HEK293 (cell line): ENCODE data around the gene IL15.

Source experiments
- GLIS1 ChIP-seq: fragments of 450-650 bp; formaldehyde crosslinking; IDR thresholded peaks from 2 replicates; pipeline ENCODE4 v1.5.1; 2016; ENCODE audit warnings: missing biosample characterization, missing genetic modification characterization
- PBX3 ChIP-seq: sonication (generic); formaldehyde crosslinking; IDR thresholded peaks from 2 replicates; pipeline ENCODE4 v1.8.1; 2022; ENCODE audit warnings: mild to moderate bottlenecking, moderate library complexity, missing genetic modification reagents
- SCRT1 ChIP-seq: fragments of 450-650 bp; formaldehyde crosslinking; IDR thresholded peaks from 2 replicates; pipeline ENCODE4 v1.5.1; 2016; ENCODE audit warnings: missing biosample characterization, missing genetic modification characterization, borderline replicate concordance
- SETDB1 ChIP-seq: IDR thresholded peaks from one replicate; pipeline ENCODE4 v1.6.1; 2017; ENCODE audit warnings: mild to moderate bottlenecking, low read length, moderate library complexity, mixed read lengths; ENCODE audit not compliant: insufficient read length
- SP3 ChIP-seq: fragments of 450-650 bp; formaldehyde crosslinking; IDR thresholded peaks from 2 replicates; pipeline ENCODE4 v1.5.1; 2016; ENCODE audit warnings: missing biosample characterization, missing genetic modification characterization
- TRIM28 ChIP-seq: IDR thresholded peaks from 2 replicates; pipeline ENCODE4 v1.6.1; 2011; ENCODE audit warnings: low read length, control low read depth, borderline replicate concordance
- WT1 ChIP-seq: fragments of 450-650 bp; formaldehyde crosslinking; IDR thresholded peaks from 2 replicates; pipeline ENCODE4 v1.5.1; 2016; ENCODE audit warnings: missing biosample characterization, missing genetic modification characterization
- ZBTB20 ChIP-seq: fragments of 450-650 bp; formaldehyde crosslinking; IDR thresholded peaks from 2 replicates; pipeline ENCODE4 v1.5.1; 2016; ENCODE audit warnings: missing biosample characterization, missing genetic modification characterization
- ZNF10 ChIP-seq: fragments of 450-650 bp; formaldehyde crosslinking; IDR thresholded peaks from 2 replicates; pipeline ENCODE4 v1.5.1; 2017; ENCODE audit warnings: missing biosample characterization, missing genetic modification characterization
- ZNF146 ChIP-seq: fragments of 450-650 bp; formaldehyde crosslinking; IDR thresholded peaks from 2 replicates; pipeline ENCODE4 v1.5.1; 2016; ENCODE audit warnings: missing biosample characterization, missing genetic modification characterization
- ZNF155 ChIP-seq: fragments of 450-650 bp; formaldehyde crosslinking; IDR thresholded peaks from 2 replicates; pipeline ENCODE4 v1.5.1; 2016; ENCODE audit warnings: missing biosample characterization, missing genetic modification characterization
- ZNF157 ChIP-seq: fragments of 450-650 bp; formaldehyde crosslinking; IDR thresholded peaks from 2 replicates; pipeline ENCODE4 v1.5.1; 2016; ENCODE audit warnings: missing biosample characterization, missing genetic modification characterization
- ZNF23 ChIP-seq: fragments of 450-650 bp; formaldehyde crosslinking; IDR thresholded peaks from 2 replicates; pipeline ENCODE4 v1.5.1; 2016; ENCODE audit warnings: missing biosample characterization, missing genetic modification characterization, borderline replicate concordance
- ZNF280D ChIP-seq: fragments of 450-650 bp; formaldehyde crosslinking; IDR thresholded peaks from 2 replicates; pipeline ENCODE4 v1.5.1; 2016; ENCODE audit warnings: missing biosample characterization, missing genetic modification characterization
- ZNF292 ChIP-seq: fragments of 450-650 bp; formaldehyde crosslinking; IDR thresholded peaks from 2 replicates; pipeline ENCODE4 v1.5.1; 2016; ENCODE audit warnings: low read depth, missing biosample characterization, missing genetic modification characterization, borderline replicate concordance
- ZNF394 ChIP-seq: fragments of 450-650 bp; formaldehyde crosslinking; IDR thresholded peaks from 2 replicates; pipeline ENCODE4 v1.5.1; 2016; ENCODE audit warnings: missing biosample characterization, missing genetic modification characterization, mild to moderate bottlenecking, moderate library complexity, borderline replicate concordance
- ZNF785 ChIP-seq: fragments of 450-650 bp; formaldehyde crosslinking; IDR thresholded peaks from 2 replicates; pipeline ENCODE4 v1.5.1; 2016; ENCODE audit warnings: missing biosample characterization, missing genetic modification characterization
- ZSCAN30 ChIP-seq: fragments of 450-650 bp; IDR thresholded peaks from 2 replicates; pipeline ENCODE4 v1.5.1; 2018; ENCODE audit warnings: missing biosample characterization, mild to moderate bottlenecking, missing genetic modification characterization, moderate library complexity
- TF ChIP-seq, protein P1 (sequence below): fragments of 450-650 bp; formaldehyde crosslinking; IDR thresholded peaks from 2 replicates; pipeline ENCODE4 v1.5.1; 2017; ENCODE audit warnings: missing biosample characterization, missing genetic modification characterization
- TF ChIP-seq, protein P2 (sequence below): fragments of 450-650 bp; formaldehyde crosslinking; IDR thresholded peaks from 2 replicates; pipeline ENCODE4 v1.5.1; 2016; ENCODE audit warnings: missing biosample characterization, missing genetic modification characterization, borderline replicate concordance
- TF ChIP-seq, protein P3 (sequence below): fragments of 450-650 bp; formaldehyde crosslinking; IDR thresholded peaks from 2 replicates; pipeline ENCODE4 v1.5.1; 2016; ENCODE audit warnings: missing biosample characterization, missing genetic modification characterization
- TF ChIP-seq, protein P4 (sequence below): fragments of 450-650 bp; formaldehyde crosslinking; conservative IDR thresholded peaks from 2 replicates; pipeline ENCODE4 v1.5.1; 2016; ENCODE audit warnings: low read depth, missing biosample characterization, missing genetic modification characterization

The IL15 gene

DNA sequence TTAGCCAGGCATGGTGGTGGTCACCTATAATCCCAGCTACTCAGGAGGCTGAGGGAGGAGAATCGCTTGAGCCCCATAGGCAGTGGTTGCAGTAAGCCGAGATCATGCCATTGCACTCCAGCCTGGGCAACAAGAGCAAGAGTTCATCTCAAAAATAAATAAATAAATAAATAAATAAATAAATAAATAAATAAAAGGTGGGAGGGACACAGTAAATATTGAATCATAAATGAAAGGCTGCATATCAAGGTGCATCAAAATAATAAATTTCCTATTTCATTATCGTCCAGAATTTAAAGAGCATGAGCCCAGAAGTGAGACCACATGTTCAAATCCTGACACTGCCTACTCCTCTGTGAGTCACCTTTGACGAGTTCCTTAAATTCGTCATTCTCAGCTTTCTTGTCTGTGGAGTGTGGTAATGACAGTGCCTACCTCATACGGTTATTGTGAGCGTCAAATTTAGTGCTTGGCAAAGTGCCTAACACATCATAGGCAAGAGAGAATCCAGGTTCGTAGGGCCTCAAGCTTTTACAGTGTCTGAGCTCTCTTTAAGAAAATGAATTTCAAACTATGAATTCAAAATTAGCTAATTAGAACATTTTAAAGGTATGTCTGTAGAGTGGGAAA is 49.9 kb downstream of the IL15 start (continued):
- TF ChIP-seq ZNF785 (tag by site-specific recombination): 0 out of 2 replicates have a peak, but pooled peaks have one; percentile 59
- 0 out of 2 replicates have a peak, but pooled peaks have one; percentile 90 for TF ChIP-seq ZNF292 (tag by site-specific recombination)
- no peak for TF ChIP-seq GLIS1 (tag by site-specific recombination)
- no peak for TF ChIP-seq ZNF155
- TF ChIP-seq ZSCAN30: no peak
- peak; percentile 51 for TF ChIP-seq SP3 (tag by site-specific recombination)
- TF ChIP-seq, protein P1, sequence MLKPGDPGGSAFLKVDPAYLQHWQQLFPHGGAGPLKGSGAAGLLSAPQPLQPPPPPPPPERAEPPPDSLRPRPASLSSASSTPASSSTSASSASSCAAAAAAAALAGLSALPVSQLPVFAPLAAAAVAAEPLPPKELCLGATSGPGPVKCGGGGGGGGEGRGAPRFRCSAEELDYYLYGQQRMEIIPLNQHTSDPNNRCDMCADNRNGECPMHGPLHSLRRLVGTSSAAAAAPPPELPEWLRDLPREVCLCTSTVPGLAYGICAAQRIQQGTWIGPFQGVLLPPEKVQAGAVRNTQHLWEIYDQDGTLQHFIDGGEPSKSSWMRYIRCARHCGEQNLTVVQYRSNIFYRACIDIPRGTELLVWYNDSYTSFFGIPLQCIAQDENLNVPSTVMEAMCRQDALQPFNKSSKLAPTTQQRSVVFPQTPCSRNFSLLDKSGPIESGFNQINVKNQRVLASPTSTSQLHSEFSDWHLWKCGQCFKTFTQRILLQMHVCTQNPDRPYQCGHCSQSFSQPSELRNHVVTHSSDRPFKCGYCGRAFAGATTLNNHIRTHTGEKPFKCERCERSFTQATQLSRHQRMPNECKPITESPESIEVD (tag by site-specific recombination): 0 out of 2 replicates have a peak, but pooled peaks have one; percentile 20
- no peak for TF ChIP-seq ZNF10 (tag by site-specific recombination)
- TF ChIP-seq PBX3 (CRISPR knock-in tag): no peak
- no peak for TF ChIP-seq ZNF146 (tag by site-specific recombination)
- TF ChIP-seq ZNF157 (tag by site-specific recombination): no peak
- no peak for TF ChIP-seq ZNF280D
- TF ChIP-seq, protein P2, sequence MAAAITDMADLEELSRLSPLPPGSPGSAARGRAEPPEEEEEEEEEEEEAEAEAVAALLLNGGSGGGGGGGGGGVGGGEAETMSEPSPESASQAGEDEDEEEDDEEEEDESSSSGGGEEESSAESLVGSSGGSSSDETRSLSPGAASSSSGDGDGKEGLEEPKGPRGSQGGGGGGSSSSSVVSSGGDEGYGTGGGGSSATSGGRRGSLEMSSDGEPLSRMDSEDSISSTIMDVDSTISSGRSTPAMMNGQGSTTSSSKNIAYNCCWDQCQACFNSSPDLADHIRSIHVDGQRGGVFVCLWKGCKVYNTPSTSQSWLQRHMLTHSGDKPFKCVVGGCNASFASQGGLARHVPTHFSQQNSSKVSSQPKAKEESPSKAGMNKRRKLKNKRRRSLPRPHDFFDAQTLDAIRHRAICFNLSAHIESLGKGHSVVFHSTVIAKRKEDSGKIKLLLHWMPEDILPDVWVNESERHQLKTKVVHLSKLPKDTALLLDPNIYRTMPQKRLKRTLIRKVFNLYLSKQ: peak; percentile 71; the same call in 1 of the 2 replicates
- TF ChIP-seq ZBTB20 (tag by site-specific recombination): peak; percentile 42; the same call in 1 of the 2 replicates
- TF ChIP-seq ZNF394 (tag by site-specific recombination): peak; percentile 99
- no peak for TF ChIP-seq ZNF23
- no peak for TF ChIP-seq TRIM28
- no peak for TF ChIP-seq SCRT1
- no peak for TF ChIP-seq SETDB1
- TF ChIP-seq WT1 (tag by site-specific recombination): no peak
- TF ChIP-seq, protein P3, sequence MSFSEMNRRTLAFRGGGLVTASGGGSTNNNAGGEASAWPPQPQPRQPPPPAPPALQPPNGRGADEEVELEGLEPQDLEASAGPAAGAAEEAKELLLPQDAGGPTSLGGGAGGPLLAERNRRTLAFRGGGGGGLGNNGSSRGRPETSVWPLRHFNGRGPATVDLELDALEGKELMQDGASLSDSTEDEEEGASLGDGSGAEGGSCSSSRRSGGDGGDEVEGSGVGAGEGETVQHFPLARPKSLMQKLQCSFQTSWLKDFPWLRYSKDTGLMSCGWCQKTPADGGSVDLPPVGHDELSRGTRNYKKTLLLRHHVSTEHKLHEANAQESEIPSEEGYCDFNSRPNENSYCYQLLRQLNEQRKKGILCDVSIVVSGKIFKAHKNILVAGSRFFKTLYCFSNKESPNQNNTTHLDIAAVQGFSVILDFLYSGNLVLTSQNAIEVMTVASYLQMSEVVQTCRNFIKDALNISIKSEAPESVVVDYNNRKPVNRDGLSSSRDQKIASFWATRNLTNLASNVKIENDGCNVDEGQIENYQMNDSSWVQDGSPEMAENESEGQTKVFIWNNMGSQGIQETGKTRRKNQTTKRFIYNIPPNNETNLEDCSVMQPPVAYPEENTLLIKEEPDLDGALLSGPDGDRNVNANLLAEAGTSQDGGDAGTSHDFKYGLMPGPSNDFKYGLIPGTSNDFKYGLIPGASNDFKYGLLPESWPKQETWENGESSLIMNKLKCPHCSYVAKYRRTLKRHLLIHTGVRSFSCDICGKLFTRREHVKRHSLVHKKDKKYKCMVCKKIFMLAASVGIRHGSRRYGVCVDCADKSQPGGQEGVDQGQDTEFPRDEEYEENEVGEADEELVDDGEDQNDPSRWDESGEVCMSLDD (tag by site-specific recombination): no peak
- TF ChIP-seq, protein P4, sequence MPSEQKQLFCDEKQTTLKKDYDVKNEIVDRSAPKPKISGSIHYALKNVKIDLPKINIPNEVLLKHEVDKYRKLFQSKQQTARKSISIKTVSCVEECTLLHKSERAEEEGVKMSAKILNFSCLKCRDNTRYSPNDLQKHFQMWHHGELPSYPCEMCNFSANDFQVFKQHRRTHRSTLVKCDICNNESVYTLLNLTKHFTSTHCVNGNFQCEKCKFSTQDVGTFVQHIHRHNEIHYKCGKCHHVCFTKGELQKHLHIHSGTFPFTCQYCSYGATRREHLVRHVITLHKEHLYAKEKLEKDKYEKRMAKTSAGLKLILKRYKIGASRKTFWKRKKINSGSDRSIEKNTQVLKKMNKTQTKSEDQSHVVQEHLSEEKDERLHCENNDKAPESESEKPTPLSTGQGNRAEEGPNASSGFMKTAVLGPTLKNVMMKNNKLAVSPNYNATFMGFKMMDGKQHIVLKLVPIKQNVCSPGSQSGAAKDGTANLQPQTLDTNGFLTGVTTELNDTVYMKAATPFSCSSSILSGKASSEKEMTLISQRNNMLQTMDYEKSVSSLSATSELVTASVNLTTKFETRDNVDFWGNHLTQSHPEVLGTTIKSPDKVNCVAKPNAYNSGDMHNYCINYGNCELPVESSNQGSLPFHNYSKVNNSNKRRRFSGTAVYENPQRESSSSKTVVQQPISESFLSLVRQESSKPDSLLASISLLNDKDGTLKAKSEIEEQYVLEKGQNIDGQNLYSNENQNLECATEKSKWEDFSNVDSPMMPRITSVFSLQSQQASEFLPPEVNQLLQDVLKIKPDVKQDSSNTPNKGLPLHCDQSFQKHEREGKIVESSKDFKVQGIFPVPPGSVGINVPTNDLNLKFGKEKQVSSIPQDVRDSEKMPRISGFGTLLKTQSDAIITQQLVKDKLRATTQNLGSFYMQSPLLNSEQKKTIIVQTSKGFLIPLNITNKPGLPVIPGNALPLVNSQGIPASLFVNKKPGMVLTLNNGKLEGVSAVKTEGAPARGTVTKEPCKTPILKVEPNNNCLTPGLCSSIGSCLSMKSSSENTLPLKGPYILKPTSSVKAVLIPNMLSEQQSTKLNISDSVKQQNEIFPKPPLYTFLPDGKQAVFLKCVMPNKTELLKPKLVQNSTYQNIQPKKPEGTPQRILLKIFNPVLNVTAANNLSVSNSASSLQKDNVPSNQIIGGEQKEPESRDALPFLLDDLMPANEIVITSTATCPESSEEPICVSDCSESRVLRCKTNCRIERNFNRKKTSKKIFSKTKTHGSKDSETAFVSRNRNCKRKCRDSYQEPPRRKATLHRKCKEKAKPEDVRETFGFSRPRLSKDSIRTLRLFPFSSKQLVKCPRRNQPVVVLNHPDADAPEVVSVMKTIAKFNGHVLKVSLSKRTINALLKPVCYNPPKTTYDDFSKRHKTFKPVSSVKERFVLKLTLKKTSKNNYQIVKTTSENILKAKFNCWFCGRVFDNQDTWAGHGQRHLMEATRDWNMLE (tag by site-specific recombination): peak; percentile 99
